GM21367 (cell line): ENCODE measurements around the gene LRMDA.

Experiments used
- ATAC-seq: cut with Tn5 transposase; IDR thresholded peaks from one replicate; pipeline ENCODE4 v1.9.1; 2021; ENCODE audit not compliant: unreplicated experiment

LRMDA gene

DNA sequence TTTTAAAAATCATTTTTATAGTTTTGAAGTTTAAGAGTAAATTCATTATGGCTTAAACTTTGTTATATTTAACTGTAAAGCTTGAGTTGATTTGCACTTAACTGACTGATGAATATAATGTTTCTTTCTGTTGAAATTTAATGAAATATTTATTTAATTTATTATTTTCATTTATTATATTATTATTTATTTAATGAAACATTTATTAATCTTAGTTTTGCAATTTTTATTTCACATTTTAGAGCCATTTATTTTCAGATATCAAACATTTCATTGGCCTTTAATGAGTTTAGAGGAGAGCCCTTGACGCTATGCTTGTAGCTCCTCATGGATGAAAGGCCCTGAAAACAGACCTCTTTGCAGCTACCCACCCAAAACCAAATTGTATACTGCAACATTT is 570.0 kb downstream of the LRMDA start:
- ATAC-seq: no peak

DNA sequence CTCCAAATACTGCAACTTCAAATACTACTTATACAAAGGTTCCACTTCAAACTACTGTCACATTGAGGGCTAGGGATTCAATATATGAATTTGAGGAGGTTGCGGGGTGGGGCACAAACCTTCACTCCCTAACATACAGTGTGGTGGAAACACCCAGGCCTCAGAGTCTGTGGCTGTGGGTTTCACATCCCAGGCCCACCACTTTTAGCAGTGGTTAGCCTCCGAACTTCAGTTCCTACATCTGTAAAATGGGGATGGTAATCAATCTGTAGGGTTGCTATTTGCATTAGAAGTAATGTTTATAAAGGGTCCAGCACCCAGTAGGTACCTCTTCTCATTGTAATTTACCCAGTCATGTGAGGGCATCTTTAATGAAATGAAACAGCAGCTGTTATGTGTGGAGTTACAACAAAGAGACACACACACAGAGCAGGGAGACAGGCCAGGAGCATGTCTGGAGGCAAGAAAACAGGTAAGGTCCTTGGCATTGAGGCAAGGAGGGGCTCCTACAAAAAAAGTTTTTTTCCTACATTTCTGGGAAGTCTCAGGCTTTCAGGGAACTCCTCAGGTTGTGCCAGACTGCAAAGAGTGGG is 570.9 kb downstream of the LRMDA start:
- no peak for ATAC-seq

GRCh38 chr10:76007667-76008181 is 576.3 kb downstream of the LRMDA start:
- no peak for ATAC-seq

- no peak for ATAC-seq
Measured at GRCh38 chr10:76009531-76009930, 578.1 kb downstream of the LRMDA start.

- ATAC-seq: no peak
Measured at GRCh38 chr10:76010703-76011102, 579.3 kb downstream of the LRMDA start.

- no peak for ATAC-seq
Measured at GRCh38 chr10:76012716-76013327, 581.4 kb downstream of the LRMDA start.

DNA sequence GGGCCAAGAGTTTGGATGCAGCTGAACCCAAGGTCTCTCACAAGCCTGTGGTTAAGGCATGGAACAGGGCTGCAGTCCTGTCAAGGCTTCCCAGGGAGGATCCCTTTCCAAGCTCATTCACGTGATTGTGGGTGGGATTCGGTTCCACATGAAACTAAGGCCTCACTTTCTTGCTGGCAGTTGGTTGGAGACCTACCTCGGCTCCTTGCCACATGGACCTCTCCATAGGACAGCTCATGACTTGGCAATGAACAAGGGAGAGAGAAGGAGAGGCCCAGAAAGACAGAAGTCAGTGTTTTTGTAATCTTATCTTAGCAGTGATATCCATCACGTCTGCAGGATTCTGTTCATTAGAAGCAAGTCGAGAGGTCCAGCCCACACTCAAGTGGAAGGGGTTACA is 583.8 kb downstream of the LRMDA start:
- no peak for ATAC-seq

- ATAC-seq: no peak
Measured at GRCh38 chr10:76017026-76017732, 585.8 kb downstream of the LRMDA start.

GRCh38 chr10:76017733-76018433 is 586.5 kb downstream of the LRMDA start:
- ATAC-seq: no peak

DNA sequence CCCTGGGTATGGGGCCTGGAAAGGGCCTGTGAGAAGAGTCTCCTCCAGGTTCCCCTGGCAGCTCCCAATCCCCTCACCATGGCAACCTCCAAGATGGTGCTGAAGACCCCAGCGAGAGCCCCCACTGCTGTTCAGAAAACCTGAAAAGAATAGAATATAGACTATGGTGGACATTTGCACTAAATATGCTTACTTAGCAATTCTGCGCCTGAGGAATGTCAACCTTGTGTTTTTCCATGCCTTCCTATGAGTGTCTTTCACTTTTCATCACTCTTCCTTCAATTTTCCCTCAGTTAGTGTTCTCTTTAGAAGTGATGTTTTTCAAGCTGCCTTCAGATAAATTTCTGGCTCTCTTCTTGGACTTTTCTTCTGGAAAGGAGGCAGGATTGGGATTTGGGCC is 589.2 kb downstream of the LRMDA start:
- ATAC-seq: no peak

- ATAC-seq: no peak
Measured at GRCh38 chr10:76021398-76021797, 590.0 kb downstream of the LRMDA start.

GRCh38 chr10:76022366-76022765 is 590.9 kb downstream of the LRMDA start:
- no peak for ATAC-seq

- ATAC-seq: no peak
Measured at GRCh38 chr10:76023007-76023406, 591.6 kb downstream of the LRMDA start.

- ATAC-seq: no peak
Measured at GRCh38 chr10:76024460-76025123, 593.2 kb downstream of the LRMDA start.

DNA sequence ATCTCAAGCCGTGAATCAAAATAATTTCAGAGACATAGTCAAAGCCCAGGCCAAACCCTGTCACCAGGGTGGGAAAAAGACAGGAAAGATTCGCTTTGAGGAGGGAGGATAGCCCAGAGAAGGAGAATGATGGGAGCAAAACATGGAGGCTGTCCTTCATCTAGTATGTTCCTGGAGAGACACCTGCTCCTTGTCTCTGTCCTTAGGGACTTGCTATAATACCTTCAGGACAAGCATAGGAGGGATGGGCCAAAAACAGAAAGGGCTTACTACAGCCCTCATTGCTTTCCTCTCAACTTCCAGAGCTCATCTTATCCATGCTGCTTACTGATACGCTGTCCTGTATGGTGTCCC is 593.7 kb downstream of the LRMDA start:
- ATAC-seq: no peak

DNA sequence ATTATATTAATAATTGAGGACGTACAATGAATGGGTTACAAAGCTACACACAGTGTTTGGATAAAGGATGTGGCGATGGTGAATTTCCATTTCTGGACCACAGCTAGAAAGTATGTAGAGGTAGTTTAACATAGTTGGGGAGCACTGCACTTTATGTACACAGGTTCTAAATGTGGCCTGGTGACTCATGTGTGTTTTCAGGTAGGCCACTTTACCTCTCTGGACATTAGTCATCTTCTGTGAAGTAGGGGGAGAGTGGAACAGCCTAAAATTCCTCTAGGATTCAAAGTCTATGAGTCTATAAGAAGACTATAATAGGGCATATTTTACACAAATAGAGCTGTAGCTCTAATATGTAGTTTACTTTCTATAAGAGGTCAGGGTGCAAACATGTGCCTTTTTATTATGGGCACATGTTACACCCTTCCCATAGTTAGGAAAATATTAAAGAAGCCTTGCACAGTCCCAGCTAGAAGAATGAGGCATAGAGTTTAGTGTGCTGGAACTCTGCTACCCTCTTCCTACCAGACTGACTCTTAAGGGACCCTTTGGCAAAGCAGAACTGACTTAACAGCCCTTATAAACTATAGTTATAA is 594.9 kb downstream of the LRMDA start:
- no peak for ATAC-seq

GRCh38 chr10:76026905-76027304 is 595.5 kb downstream of the LRMDA start:
- no peak for ATAC-seq

- ATAC-seq: no peak
Measured at GRCh38 chr10:76029782-76030181, 598.4 kb downstream of the LRMDA start.

DNA sequence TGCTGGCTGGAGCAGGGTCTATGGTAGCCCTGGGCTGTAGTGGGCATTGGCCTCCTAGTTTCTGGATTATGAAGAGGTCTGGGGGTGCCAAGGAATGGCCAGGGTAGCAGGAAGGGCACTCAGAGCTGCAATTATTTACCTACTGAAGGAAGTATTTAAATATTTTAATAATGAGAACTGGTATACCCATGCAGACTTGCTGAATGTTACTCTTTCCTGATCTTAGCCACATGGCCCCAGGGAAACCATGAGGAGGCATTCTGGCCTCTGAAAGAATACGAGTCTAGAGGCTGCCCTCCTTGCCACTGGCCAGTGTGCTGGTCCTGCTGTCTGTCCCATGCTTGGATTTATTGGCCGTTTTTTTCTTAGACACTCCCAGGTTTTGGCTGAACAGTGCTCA is 599.7 kb downstream of the LRMDA start:
- ATAC-seq: no peak

DNA sequence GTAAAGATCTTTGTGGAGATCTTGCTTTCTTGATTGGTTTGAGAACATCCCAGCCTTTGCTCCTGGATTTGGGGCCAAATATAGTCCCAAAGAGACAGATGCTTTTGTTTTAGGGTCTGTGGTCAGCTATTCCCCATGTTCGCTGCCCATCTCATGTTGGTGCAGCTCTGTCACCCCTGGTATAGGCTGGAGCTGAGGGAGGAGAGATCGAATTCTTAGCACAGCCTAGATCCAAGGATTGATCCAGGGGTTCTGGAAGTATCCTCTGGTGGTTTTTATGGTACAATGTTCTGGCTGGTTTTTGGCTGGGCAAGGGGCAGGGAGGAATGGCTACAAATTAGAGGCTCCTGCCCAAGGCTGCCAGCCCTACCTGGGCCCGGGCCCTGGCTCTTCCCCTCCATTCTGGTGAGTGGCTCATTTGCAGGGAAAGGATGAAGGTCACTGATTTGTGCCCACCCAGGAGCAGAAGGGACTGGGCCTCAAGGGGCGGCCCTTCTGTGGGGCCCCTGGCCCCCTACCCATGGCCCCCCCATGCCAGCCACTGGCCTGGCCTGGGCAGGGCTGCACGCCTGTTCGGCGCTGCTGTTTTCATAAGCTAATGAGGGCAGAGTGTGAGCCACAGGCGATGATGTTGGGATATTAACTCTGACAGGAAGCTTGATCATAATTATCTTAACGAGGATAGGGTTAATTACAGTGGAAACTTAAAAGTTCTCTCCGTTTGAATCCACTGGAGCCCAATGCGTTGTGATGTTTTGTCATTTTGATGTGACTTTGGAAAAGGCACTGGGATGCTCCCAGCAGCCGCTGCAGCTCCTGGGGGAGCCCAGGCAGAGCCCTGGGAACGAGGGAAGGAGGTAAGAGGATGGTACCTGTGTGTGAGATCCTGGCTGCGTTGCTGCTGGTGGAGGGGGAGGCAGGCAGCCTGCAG is 600.6 kb downstream of the LRMDA start:
- ATAC-seq: no peak
